Nephron (organoid): ENCODE measurements around the gene RAB39A.

Source experiments
- H3K27ac Mint-ChIP-seq, 3 experiments: 2 replicates each; pipeline ENCODE4 v1.8.0; 2020; ENCODE audit warnings: mixed read lengths in 3 of 3, mild to moderate bottlenecking in 2 of 3, moderate library complexity in 1 of 3
- H3K27me3 Mint-ChIP-seq: 2 replicates; pipeline ENCODE4 v1.8.0; 2021; ENCODE audit warnings: low read depth, mild to moderate bottlenecking, moderate library complexity, mixed read lengths
- H3K36me3 Mint-ChIP-seq: 2 replicates; pipeline ENCODE4 v1.8.0; 2020; ENCODE audit warnings: low read depth, mixed read lengths
- H3K4me1 Mint-ChIP-seq: 2 replicates; pipeline ENCODE4 v1.8.0; 2020; ENCODE audit warnings: mixed read lengths
- H3K4me3 Mint-ChIP-seq, 3 experiments: 2 replicates each; pipeline ENCODE4 v1.8.0; 2020; ENCODE audit warnings: mild to moderate bottlenecking in 3 of 3, mixed read lengths in 3 of 3, moderate library complexity in 2 of 3
- H3K9me3 Mint-ChIP-seq: 2 replicates; pipeline ENCODE4 v1.8.0; 2020; ENCODE audit warnings: mixed read lengths
- CTCF ChIP-seq, 3 experiments: fragments of 200-600 bp; sonication (generic); IDR thresholded peaks; one replicate each; pipeline ENCODE4 v1.5.0; 2021; ENCODE audit warnings: antibody characterized with exemption in 3 of 3; ENCODE audit not compliant: unreplicated experiment in 3 of 3

The RAB39A gene

GRCh38 chr11:107996006-107996776, 67.9 kb downstream of the RAB39A start:
- H3K27me3 Mint-ChIP-seq = peaks cover 5% of the 10 kb centered on the region
- H3K36me3 Mint-ChIP-seq = no peaks in the 10 kb centered on the region
- H3K9me3 Mint-ChIP-seq = no peaks in the 10 kb centered on the region
- no peak overlapping the region for H3K4me3 Mint-ChIP-seq
- H3K27ac Mint-ChIP-seq = no peak overlapping the region
- no peaks in the 10 kb centered on the region for H3K4me1 Mint-ChIP-seq
- no peak for TF ChIP-seq CTCF (IDR thresholded peaks at IDR 0.05; ENCODE audit: unreplicated experiment in 3 of 3)

- no peaks in the 10 kb centered on the region for H3K9me3 Mint-ChIP-seq
- no peak for TF ChIP-seq CTCF (IDR thresholded peaks at IDR 0.05; ENCODE audit: unreplicated experiment in 3 of 3)
These were observed 70.5 kb downstream of the RAB39A start for GRCh38 chr11:107998761-107999160.

GRCh38 chr11:107999759-108000455, 71.7 kb downstream of the RAB39A start:
- TF ChIP-seq CTCF (IDR thresholded peaks at IDR 0.05; ENCODE audit: unreplicated experiment in 3 of 3) = peak; percentile 37 to 52 (median 42)
- no peak overlapping the region for H3K4me3 Mint-ChIP-seq
- H3K9me3 Mint-ChIP-seq = no peaks in the 10 kb centered on the region
- H3K4me1 Mint-ChIP-seq = no peaks in the 10 kb centered on the region
- no peaks in the 10 kb centered on the region for H3K36me3 Mint-ChIP-seq
- peaks cover 5% of the 10 kb centered on the region for H3K27me3 Mint-ChIP-seq
- no peak overlapping the region for H3K27ac Mint-ChIP-seq

More at GRCh38 chr11:107998761-107999160, 70.5 kb downstream of the RAB39A start:
- no peak overlapping the region for H3K27ac Mint-ChIP-seq
- no peak overlapping the region for H3K4me3 Mint-ChIP-seq
- H3K27me3 Mint-ChIP-seq = peaks cover 5% of the 10 kb centered on the region
- no peaks in the 10 kb centered on the region for H3K36me3 Mint-ChIP-seq
- no peaks in the 10 kb centered on the region for H3K4me1 Mint-ChIP-seq

GRCh38 chr11:108002476-108002875, 74.2 kb downstream of the RAB39A start:
- Mint-ChIP-seq H3K27ac (no peak overlapping the region), H3K4me1 (no peaks in the 10 kb centered on the region), H3K36me3 (no peaks in the 10 kb centered on the region), H3K4me3 (no peak overlapping the region), H3K9me3 (no peaks in the 10 kb centered on the region), H3K27me3 (no peaks in the 10 kb centered on the region)
- TF ChIP-seq CTCF (IDR thresholded peaks at IDR 0.05; ENCODE audit: unreplicated experiment in 3 of 3) = no peak

- Mint-ChIP-seq H3K4me3 (no peak overlapping the region), H3K27me3 (no peaks in the 10 kb centered on the region), H3K9me3 (no peaks in the 10 kb centered on the region), H3K36me3 (no peaks in the 10 kb centered on the region), H3K27ac (no peak overlapping the region), H3K4me1 (no peaks in the 10 kb centered on the region)
- TF ChIP-seq CTCF (IDR thresholded peaks at IDR 0.05; ENCODE audit: unreplicated experiment in 3 of 3) = no peak
These were observed 75.4 kb downstream of the RAB39A start for GRCh38 chr11:108003623-108004022.
